Measurements from ENCODE around the gene LYPD8. TPM values are rescaled to one million over a fixed set of nuclear protein-coding genes. Genes with fewer than 3 reads are reported as not detected.
A peak's percentile ranks its signal among the peaks of the same experiment; 100 is the strongest.

LYPD8 gene
- total RNA-seq, 1 experiment from 2014 or later, result not detected

DNA sequence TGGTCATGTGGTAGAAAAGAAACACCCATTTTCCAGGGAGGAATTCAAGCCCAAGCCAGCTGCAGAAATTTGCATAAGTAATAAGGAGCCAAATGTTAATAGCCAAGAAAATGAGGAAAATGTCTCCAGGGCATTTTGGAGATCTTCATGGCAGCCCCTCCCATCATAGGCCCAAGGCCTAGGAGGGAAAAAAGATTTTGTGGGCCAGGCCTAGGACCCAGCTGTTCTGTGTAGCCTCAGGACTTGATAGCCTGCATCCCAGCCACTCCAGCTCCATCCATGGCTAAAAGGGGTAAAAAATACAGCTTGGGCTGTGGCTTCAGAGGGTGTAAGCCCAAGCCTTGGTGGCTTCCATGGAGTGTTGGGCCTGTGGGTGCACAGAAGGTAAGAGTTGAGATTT lies 21.4 kb upstream of the LYPD8 start:
- POLR2A ChIA-PET (ENCODE audit: unreplicated experiment), result no interaction called here

GRCh38 chr1:248775441-248775840 lies 19.9 kb upstream of the LYPD8 start:
- TF ChIP-seq EZH2phosphoT487 (IDR thresholded peaks at IDR 0.05; ENCODE audit: borderline replicate concordance, low read length) (no peak), EZH2 (IDR thresholded peaks at IDR 0.05; ENCODE audit: low read length, unreplicated experiment) (no peak)
- TF ChIP-seq, protein P1, sequence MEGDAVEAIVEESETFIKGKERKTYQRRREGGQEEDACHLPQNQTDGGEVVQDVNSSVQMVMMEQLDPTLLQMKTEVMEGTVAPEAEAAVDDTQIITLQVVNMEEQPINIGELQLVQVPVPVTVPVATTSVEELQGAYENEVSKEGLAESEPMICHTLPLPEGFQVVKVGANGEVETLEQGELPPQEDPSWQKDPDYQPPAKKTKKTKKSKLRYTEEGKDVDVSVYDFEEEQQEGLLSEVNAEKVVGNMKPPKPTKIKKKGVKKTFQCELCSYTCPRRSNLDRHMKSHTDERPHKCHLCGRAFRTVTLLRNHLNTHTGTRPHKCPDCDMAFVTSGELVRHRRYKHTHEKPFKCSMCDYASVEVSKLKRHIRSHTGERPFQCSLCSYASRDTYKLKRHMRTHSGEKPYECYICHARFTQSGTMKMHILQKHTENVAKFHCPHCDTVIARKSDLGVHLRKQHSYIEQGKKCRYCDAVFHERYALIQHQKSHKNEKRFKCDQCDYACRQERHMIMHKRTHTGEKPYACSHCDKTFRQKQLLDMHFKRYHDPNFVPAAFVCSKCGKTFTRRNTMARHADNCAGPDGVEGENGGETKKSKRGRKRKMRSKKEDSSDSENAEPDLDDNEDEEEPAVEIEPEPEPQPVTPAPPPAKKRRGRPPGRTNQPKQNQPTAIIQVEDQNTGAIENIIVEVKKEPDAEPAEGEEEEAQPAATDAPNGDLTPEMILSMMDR (conservative IDR thresholded peaks at IDR 0.05; ENCODE audit: low read depth, low read length), result no peak
- Histone ChIP-seq H3K9me3 (ENCODE audit: low read length) (no peaks in the 10 kb centered on the region), H4K20me1 (ENCODE audit: low read length) (no peaks in the 10 kb centered on the region), H3K4me1 (ENCODE audit: insufficient read depth, low read length) (no peaks in the 10 kb centered on the region), H3K27ac (ENCODE audit: low read length) (no peak overlapping the region), H3K9ac (ENCODE audit: low read length) (no peak overlapping the region), H3K79me2 (ENCODE audit: low read length) (no peaks in the 10 kb centered on the region), H3F3A (ENCODE audit: low read length, unreplicated experiment) (no peaks in the 10 kb centered on the region), H3K4me3 (ENCODE audit: low read length) (no peak overlapping the region), H3K27me3 (ENCODE audit: low read length) (peaks cover 26% of the 10 kb centered on the region), H2AFZ (ENCODE audit: low read length) (no peak overlapping the region), H3K9me2 (replicated peaks; ENCODE audit: low read length) (no peaks in the 10 kb centered on the region), H3K36me3 (ENCODE audit: low read depth, low read length) (no peaks in the 10 kb centered on the region), H3K4me2 (ENCODE audit: low read length) (no peak overlapping the region)
- no peak for DNase-seq
- no peak for ATAC-seq
- CTCF ChIA-PET, result no interaction called here
- POLR2A ChIA-PET (ENCODE audit: unreplicated experiment), result no interaction called here
- intact Hi-C loops (cut with micrococcal nuclease), result no loop called here
- no TSS peak for BruUV-seq (replicated peaks)

More for the DNA sequence above, 21.4 kb upstream of the LYPD8 start:
- Histone ChIP-seq H3K9me3 (ENCODE audit: low read length) (no peaks in the 10 kb centered on the region), H3K27ac (ENCODE audit: low read length) (no peak overlapping the region), H3K4me2 (ENCODE audit: low read length) (no peak overlapping the region), H3F3A (ENCODE audit: low read length, unreplicated experiment) (no peaks in the 10 kb centered on the region), H4K20me1 (ENCODE audit: low read length) (no peaks in the 10 kb centered on the region), H3K36me3 (ENCODE audit: low read depth, low read length) (no peaks in the 10 kb centered on the region), H3K4me1 (ENCODE audit: insufficient read depth, low read length) (peaks cover under 1% of the 10 kb centered on the region), H2AFZ (ENCODE audit: low read length) (no peak overlapping the region), H3K4me3 (ENCODE audit: low read length) (no peak overlapping the region), H3K9me2 (replicated peaks; ENCODE audit: low read length) (no peaks in the 10 kb centered on the region), H3K27me3 (ENCODE audit: low read length) (peaks cover 17% of the 10 kb centered on the region), H3K9ac (ENCODE audit: low read length) (no peak overlapping the region), H3K79me2 (ENCODE audit: low read length) (no peaks in the 10 kb centered on the region)
- BruUV-seq (replicated peaks), result no TSS peak
- CTCF ChIA-PET, result no interaction called here
- intact Hi-C loops (cut with micrococcal nuclease), result no loop called here
- no peak for DNase-seq
- TF ChIP-seq EZH2phosphoT487 (IDR thresholded peaks at IDR 0.05; ENCODE audit: borderline replicate concordance, low read length), result no peak
- TF ChIP-seq, protein P1 (conservative IDR thresholded peaks at IDR 0.05; ENCODE audit: low read depth, low read length), result no peak
- TF ChIP-seq EZH2 (IDR thresholded peaks at IDR 0.05; ENCODE audit: low read length, unreplicated experiment), result no peak
- ATAC-seq, result no peak

DNA sequence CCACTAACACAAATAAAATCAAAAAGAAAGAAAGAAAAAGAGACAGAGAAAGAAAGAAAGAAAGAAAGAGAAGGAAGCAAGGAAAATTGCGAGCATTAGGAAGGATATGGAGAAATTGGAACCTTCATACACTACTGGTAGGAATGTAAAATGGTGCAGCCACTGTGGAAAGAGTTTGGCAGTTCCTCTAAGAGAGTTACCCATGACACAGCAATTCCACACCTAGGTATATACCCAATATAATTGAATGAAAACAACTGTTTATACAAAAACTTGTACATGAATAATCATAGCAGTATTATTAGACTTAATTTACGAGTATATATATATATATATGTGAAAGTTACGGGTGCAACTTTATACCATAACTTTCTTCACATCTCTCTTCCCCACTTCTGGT lies 4.1 kb upstream of the LYPD8 start:
- Histone ChIP-seq H3K9me3 (ENCODE audit: low read length) (no peaks in the 10 kb centered on the region), H3K4me1 (ENCODE audit: insufficient read depth, low read length) (no peaks in the 10 kb centered on the region), H3K9me2 (replicated peaks; ENCODE audit: low read length) (no peaks in the 10 kb centered on the region), H3K9ac (ENCODE audit: low read length) (no peak overlapping the region), H3K27me3 (ENCODE audit: low read length) (no peaks in the 10 kb centered on the region), H3K27ac (ENCODE audit: low read length) (no peak overlapping the region), H3F3A (ENCODE audit: low read length, unreplicated experiment) (no peaks in the 10 kb centered on the region), H3K4me3 (ENCODE audit: low read length) (no peak overlapping the region), H3K79me2 (ENCODE audit: low read length) (no peaks in the 10 kb centered on the region), H3K4me2 (ENCODE audit: low read length) (no peak overlapping the region), H4K20me1 (ENCODE audit: low read length) (no peaks in the 10 kb centered on the region), H2AFZ (ENCODE audit: low read length) (peak overlapping the region; percentile 10; the same call in 1 of the 2 replicates), H3K36me3 (ENCODE audit: low read depth, low read length) (no peaks in the 10 kb centered on the region)
- ATAC-seq, result no peak
- TF ChIP-seq EZH2 (IDR thresholded peaks at IDR 0.05; ENCODE audit: low read length, unreplicated experiment) (no peak), EZH2phosphoT487 (IDR thresholded peaks at IDR 0.05; ENCODE audit: borderline replicate concordance, low read length) (no peak)
- TF ChIP-seq, protein P1 (conservative IDR thresholded peaks at IDR 0.05; ENCODE audit: low read depth, low read length), result no peak
- BruUV-seq (replicated peaks), result no TSS peak
- POLR2A ChIA-PET (ENCODE audit: unreplicated experiment), result no interaction called here
- DNase-seq, result no peak
- CTCF ChIA-PET, result no interaction called here
- intact Hi-C loops (cut with micrococcal nuclease), result no loop called here

All from PC-3 (cell line).